ENCODE data around the gene SCAI. TPM values are rescaled to one million over a fixed set of nuclear protein-coding genes. Genes with fewer than 3 reads are reported as not detected.

The SCAI gene
- total RNA-seq, 4 donors from 2014 or later: 10.4 to 13.4 (median 12.5) TPM

- H3K27me3 ChIP-seq: no peaks in the 10 kb centered on the region
- H3K27ac ChIP-seq: no peak overlapping the region
- 81 to 86% methylated on average over 2 of the region's 2 CpGs for WGBS, 2 donors
- H3K36me3 ChIP-seq: no peaks in the 10 kb centered on the region
- H3K4me1 ChIP-seq: no peaks in the 10 kb centered on the region
- TF ChIP-seq POLR2A (IDR thresholded peaks at IDR 0.05) (no peak), CTCF (IDR thresholded peaks at IDR 0.05) (no peak)
- intact Hi-C loops (cut with DNase I): no loop called here
- DNase-seq: no peak
- no peaks in the 10 kb centered on the region for H3K9me3 ChIP-seq
- no peak overlapping the region for H3K4me3 ChIP-seq (replicated peaks in 1 of 3)
These were observed 63.4 kb downstream of the SCAI start for GRCh38 chr9:125079931-125080330.

- whole genome bisulfite sequencing, 2 donors: 96 to 98% methylated on average over 7 of the region's 7 CpGs
- H3K27me3 ChIP-seq: no peaks in the 10 kb centered on the region
- H3K36me3 ChIP-seq: no peaks in the 10 kb centered on the region
- TF ChIP-seq CTCF (IDR thresholded peaks at IDR 0.05): no peak
- TF ChIP-seq POLR2A (IDR thresholded peaks at IDR 0.05): no peak
- no peak overlapping the region for H3K4me3 ChIP-seq (replicated peaks in 1 of 3)
- DNase-seq: no peak
- H3K9me3 ChIP-seq: no peaks in the 10 kb centered on the region
- H3K27ac ChIP-seq: no peak overlapping the region
- no peaks in the 10 kb centered on the region for H3K4me1 ChIP-seq
- intact Hi-C loops (cut with DNase I): no loop called here
These were observed 67.3 kb downstream of the SCAI start for GRCh38 chr9:125075997-125076396.

- DNase-seq: no peak
- H3K9me3 ChIP-seq: no peaks in the 10 kb centered on the region
- H3K27ac ChIP-seq: no peak overlapping the region
- H3K4me1 ChIP-seq: no peaks in the 10 kb centered on the region
- TF ChIP-seq CTCF (IDR thresholded peaks at IDR 0.05) (no peak), POLR2A (IDR thresholded peaks at IDR 0.05) (no peak)
- H3K36me3 ChIP-seq: no peaks in the 10 kb centered on the region
- WGBS, 2 donors: 78 to 84% methylated on average over 2 of the region's 2 CpGs
- intact Hi-C loops (cut with DNase I): no loop called here
- H3K27me3 ChIP-seq: no peaks in the 10 kb centered on the region
- no peak overlapping the region for H3K4me3 ChIP-seq (replicated peaks in 1 of 3)
These were observed 68.4 kb downstream of the SCAI start for GRCh38 chr9:125074976-125075375.

GRCh38 chr9:125066839-125067619, 76.3 kb downstream of the SCAI start:
- peaks cover 0 to 7% of the 10 kb centered on the region in 2 donors for H3K4me1 ChIP-seq
- WGBS, 2 donors: 77 to 83% methylated on average over 10 of the region's 10 CpGs
- TF ChIP-seq POLR2A (IDR thresholded peaks at IDR 0.05): no peak
- TF ChIP-seq CTCF (IDR thresholded peaks at IDR 0.05): no peak
- H3K27me3 ChIP-seq: no peaks in the 10 kb centered on the region
- peak in 1 of 2 donors; percentile 2 for DNase-seq
- H3K36me3 ChIP-seq: no peaks in the 10 kb centered on the region
- H3K9me3 ChIP-seq: no peaks in the 10 kb centered on the region
- H3K27ac ChIP-seq: no peak overlapping the region
- no peak overlapping the region for H3K4me3 ChIP-seq (replicated peaks in 1 of 3)
- intact Hi-C loops (cut with DNase I): no loop called here

- H3K4me3 ChIP-seq (replicated peaks in 1 of 3): no peak overlapping the region
- WGBS, 2 donors: 71 to 76% methylated on average over 3 of the region's 3 CpGs
- no peaks in the 10 kb centered on the region for H3K27me3 ChIP-seq
- no peak overlapping the region for H3K27ac ChIP-seq
- no peak for DNase-seq
- intact Hi-C loops (cut with DNase I): no loop called here
- TF ChIP-seq CTCF (IDR thresholded peaks at IDR 0.05) (no peak), POLR2A (IDR thresholded peaks at IDR 0.05) (no peak)
- no peaks in the 10 kb centered on the region for H3K36me3 ChIP-seq
- no peaks in the 10 kb centered on the region for H3K4me1 ChIP-seq
- H3K9me3 ChIP-seq: no peaks in the 10 kb centered on the region
These were observed 81.9 kb downstream of the SCAI start for GRCh38 chr9:125061391-125061790.

Data from thyroid gland (tissue), 4 donors.